ENCODE data around the gene GALNT17.

Gene GALNT17

DNA sequence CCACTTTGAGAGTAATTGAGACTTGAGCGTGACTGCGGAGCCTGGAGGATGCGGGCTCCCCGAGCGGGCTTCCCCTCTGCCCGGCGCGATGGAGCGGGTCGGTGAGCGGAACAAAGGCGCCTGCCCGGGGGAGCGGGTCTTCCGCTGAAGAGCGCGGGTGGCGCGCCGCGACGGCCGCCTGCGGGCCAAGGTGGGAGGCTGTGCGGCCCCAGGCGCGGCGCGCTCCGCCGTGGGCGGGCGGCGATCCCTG lies at the start of gene GALNT17:
TSS of gene GALNT17 (plus strand) at position 18 of the 250 bp plus-strand sequence.
- no peak for DNase-seq (ENCODE audit: low spot score)

DNA sequence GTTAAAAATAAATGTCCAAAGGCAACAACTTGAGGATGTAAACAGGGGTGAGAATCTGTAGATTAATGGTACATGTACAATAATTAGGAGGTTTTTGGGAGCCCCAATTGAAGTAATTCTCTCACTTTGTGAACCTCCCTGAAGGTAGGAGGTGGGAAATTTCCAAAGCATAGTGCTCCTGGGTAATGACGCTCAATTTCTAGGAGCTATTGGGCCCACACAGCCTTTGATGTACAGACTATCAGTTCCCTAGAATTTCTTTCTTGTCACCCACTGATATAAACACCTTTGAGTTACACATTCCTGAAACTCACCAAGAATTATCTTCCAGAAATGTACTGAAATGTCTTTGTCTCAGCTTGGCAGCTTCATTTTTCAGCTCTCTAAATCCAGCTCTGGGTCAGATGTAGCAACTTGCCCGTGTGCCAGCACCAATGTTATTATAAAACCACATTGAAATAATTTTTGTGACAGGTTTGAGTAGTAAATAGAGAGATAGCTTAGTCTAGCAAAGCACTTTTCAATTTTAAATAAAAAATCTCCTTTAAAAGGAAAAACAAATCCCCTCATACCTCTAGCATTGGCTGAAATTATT lies 36.6 kb upstream of the GALNT17 start:
- DNase-seq (ENCODE audit: low spot score), result no peak

DNA sequence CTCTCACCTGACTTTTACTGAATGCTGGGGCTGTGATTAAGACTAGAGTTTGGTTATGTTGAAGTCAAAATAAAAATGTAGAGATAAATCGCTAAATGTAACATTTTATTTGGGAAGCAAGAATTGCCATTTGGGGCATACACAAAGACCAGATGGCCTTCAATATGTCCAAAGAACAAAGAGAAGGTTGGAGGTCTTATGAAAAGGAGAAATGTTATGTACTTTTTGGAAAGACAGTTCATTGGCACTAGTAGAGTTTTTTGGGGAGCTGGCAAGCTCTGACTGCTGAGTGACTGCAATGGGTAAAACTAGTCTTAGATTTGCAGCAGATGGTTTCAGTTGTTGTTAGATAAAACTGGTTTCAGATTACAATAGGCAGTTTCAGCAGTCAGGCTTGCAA lies 35.6 kb upstream of the GALNT17 start:
- DNase-seq (ENCODE audit: low spot score), result no peak

DNA sequence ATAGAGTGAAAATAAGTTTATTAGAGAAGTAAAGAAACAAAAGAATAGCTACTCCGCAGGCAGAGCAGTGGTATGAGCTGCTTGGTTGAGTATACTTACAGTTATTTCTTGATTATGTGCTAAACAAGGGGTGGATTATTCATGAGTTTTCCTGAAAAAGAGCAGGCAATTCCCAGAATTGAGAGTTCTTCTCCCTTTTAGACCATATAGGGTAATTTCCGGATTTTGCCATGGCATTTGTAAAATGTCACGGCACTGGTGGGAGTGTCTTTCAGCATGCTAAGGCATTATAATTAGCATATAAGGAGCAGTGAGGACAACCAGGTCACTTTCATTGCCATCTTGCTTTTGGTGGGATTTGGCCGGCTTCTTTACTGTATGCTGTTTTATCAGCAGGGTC lies 25.7 kb upstream of the GALNT17 start:
- no peak for DNase-seq (ENCODE audit: low spot score)

DNA sequence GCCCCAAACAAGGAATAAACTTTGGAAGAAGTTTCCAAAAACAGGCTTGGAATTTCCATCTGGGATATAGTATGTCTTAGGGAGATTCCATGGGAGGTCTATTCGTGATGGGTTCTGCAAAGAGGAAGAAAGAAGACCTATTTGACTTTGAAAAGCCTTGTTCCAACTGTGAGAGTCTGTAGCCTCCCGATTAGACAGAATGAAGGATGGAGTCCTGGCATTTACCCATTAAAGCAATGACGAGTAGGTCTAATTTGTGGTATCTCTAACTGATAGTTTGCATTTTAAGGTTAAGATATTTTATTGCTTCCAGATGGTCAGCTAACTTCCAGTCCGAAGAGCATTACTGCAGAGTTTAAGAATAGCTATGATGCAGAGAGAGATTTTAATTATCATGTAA lies 19.5 kb upstream of the GALNT17 start:
- no peak for DNase-seq (ENCODE audit: low spot score)

DNA sequence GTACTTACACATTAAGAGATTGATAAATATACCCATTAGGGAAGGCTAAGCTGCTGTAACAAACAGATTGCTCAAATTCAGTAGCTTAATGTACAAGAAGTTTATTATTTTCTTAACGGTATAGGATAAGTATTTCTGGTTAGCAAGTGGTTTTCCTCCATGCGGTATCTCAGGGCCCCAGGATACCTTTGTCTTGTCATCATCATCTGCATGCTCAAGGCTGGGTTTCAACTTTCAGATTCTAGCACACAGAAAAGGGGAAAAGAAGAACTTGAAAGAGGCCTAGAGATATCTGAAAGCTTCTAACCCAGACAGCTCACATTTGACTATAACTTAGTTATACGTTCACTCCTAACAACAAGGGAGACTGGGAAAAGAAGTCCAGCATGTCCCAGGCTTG lies 11.8 kb upstream of the GALNT17 start:
- no peak for DNase-seq (ENCODE audit: low spot score)

DNA sequence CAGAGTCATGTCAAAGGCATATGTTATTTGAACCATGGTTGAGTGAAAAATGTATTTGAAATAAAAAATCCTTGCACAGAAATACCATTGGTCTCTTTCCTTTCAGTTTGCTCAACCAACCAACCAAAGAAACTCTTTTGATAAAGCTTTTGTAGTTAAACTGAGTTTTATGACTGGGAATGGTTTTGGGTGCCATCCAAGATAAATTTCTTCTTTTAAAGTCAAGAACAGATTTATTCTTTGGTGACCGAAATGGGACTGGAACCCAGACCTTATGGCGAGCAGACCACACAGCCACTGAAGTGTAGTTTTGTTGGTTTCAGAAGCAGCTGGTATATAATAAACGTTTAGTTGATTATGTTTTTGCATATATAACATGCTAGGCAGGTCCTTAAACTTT lies 2.8 kb upstream of the GALNT17 start:
- no peak for DNase-seq (ENCODE audit: low spot score)

DNA sequence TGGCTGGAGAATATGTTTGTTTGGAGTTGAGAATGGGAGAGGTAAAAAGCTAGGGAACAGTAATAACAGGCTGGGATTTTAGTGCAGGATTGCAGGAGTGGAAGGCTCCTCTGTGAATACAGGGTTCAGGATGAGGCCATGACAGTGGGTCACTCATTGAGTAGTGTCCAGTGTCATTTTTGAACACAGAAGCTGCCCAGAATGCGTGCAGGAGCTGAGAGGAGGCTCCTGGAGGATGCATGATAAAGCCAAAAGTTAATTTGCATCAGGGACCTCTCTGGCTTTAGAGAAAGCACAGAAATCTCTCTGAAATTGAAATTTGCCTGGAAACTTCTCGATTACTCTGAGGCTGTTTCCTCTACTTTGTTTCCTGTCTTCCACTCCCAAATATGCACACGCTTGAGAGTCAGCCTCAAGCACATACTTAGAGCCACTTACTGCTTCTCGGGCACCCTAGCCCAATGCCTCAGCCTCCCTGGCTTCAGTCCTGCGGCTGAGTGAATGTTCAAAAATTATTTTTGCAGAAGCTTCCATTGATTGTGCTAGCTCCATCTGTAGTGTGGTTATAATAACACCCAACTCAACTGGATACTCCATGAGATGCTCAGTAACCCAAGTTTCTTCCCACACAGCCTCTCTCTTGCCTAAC lies 1.8 kb upstream of the GALNT17 start:
- no peak for DNase-seq (ENCODE audit: low spot score)

DNA sequence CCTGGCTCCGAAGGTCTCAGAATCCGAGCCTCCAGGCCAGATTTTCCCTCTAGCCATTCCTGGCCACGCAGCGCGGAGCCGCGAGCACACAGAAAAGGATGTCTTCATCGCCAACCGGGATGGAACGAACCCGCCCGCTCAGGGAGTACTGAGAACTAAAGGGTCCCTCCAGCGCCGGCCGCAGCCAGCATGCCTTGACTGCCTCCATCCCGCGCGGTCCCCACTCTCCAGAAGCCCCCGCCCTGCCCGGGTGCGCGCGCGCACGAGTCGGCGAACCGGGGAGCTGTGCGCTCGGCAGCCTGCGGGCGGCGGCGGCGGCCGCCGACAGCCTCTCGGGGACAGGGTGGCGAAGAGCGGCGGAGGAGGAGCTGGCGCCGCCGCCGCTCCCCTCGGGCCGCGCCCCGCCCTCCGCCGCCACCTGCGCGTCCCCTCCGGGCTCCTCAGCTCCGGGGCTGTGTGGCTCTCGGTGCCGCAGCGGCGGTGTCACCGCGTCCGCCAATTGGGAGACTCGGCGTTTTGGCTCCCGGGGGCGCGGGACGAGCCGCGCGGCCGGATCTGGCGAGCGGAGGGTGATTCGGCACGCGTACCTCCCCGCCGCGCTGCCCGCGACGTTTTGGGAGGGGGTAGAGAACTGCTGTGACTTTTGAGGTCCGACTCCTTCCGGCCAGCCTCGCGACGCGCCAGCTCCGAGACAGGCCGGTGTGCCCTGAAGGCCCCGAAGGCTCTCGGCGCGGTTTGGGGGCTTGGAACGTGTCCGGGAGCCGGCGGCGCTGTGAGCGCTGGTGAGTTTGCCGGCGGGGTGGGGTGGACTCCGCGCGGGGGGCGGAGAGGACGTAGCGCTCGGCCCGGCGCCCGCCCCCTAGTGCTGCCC lies 453 bp upstream of the GALNT17 start:
- no peak for DNase-seq (ENCODE audit: low spot score)

DNA sequence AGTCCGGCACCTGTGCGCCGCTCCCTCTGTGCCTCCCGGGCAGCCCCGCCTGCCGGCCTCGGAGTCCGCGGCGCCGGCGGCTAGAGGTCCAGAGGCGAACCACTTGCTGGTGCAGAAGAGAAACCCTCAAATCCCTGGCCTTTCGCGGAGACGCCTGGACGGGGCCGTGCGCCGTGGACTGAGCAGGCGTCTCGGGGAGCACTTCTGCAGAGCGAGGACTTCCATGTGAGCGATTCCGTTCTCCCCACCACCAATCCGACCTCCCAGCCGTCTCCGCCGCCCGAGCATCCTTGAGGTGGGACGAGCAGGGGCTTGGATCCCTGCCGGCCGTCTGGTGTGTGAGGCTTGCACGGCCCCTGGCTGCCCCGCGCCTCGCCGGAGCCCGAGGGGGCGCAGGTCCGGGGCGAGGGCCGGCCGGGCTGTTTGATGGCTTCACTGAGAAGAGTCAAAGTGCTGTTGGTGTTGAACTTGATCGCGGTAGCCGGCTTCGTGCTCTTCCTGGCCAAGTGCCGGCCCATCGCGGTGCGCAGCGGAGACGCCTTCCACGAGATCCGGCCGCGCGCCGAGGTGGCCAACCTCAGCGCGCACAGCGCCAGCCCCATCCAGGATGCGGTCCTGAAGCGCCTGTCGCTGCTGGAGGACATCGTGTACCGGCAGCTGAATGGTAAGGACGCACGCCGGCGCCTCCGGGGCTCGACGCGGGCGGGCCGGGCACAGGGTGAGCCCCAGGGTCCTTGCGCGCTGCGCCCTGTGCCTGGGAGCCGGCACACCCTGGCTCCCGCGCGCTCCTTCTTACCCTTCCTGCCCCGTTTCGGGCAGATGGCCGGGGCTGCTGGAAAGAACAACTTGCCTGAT lies 660 bp downstream of the GALNT17 start:
- DNase-seq (ENCODE audit: low spot score), result no peak

DNA sequence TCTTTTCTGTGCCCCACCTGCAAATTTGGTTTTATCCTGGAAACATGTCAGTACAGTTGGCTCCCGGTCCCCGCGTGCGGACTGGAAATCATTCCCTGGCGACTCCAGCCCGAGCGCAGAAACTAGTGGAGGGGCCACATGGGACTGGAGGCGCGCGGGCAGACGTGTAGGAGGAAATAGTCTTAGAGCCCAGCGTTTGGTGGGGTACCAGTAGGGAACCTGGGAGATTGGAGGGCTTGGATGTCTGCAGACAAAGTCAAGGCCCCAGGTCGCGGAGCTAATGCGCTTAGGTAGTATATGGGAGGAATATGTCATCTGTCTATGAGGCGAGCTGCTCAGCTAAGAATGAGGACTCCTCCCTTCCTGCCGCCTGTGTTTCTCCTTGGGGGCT lies 1.3 kb downstream of the GALNT17 start:
- no peak for DNase-seq (ENCODE audit: low spot score)

DNA sequence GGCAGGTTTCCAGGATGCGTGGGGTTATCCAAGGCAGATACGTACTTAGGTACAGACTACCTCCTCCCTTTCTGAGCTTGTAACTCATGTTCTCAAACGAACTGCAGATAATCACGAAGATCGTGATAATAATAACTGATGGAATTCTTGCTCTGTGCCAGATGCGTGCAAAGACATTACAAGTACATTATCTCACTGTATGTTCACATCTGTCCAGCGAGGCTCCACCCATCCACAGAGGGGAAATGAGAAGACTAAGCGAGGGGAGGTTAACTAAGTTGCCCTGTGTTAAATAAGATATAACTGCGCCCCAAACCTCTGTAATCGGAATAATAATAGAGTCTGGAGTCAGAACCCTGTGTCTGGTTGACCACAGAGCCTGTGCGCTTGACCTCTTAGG lies 1.9 kb downstream of the GALNT17 start:
- DNase-seq (ENCODE audit: low spot score), result no peak

DNA sequence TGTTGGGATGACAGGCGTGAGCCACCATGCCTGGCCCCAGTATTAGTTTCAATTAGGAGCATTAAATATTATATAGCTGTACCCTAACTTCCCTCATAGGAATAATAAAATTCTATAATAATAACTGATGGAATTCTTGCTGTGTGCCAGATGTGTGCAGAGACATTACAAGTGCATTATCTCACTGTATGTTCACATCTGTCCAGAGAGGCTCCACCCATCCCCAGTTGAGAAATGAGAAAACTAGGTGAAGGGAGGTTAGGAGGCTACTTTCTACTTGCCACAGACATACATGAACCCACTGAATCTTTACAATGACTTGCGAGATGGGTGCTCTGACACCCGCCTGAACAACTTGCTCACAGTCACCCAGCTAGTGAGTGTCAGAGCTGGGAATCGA lies 3.2 kb downstream of the GALNT17 start:
- DNase-seq (ENCODE audit: low spot score), result no peak

DNA sequence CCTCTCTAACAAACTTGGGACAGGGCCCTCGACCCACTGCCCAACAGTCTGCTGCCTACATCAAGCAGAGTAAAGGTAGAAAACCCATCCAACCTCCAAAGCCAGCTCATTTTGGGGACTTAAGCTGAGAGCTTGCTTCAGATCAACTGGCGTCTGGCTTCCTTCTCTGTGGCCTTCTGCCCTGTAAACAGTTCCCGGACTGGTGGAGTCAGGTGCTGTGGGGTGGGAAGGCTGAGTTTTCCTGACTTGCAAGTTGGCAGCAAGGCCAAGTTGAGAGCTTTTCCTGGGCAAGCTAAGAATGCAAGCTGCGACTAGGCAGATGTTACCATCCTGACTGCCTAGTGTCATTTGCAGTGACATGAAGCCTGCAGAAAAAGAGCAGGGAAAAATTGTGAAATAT lies 3.7 kb downstream of the GALNT17 start:
- DNase-seq (ENCODE audit: low spot score), result no peak

DNA sequence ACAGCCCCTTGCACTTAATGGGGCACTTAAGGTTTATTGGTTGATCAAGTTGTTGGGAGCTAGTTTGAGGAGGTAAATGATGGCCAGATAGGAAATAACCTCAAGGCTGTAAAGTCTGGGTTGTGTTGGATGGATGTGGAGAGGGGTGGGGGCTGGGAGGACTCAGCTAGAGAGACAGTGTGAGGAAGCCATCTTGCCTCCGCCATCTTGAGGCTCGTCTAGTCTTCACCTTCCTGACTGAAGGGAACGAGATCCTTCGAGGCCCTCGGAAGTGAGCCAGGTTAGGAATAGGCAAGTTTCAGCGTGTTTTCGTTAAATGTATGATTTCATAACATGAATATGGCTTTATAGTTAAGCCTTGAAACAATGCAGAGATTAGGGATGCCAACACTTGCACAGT lies 5.5 kb downstream of the GALNT17 start:
- no peak for DNase-seq (ENCODE audit: low spot score)

DNA sequence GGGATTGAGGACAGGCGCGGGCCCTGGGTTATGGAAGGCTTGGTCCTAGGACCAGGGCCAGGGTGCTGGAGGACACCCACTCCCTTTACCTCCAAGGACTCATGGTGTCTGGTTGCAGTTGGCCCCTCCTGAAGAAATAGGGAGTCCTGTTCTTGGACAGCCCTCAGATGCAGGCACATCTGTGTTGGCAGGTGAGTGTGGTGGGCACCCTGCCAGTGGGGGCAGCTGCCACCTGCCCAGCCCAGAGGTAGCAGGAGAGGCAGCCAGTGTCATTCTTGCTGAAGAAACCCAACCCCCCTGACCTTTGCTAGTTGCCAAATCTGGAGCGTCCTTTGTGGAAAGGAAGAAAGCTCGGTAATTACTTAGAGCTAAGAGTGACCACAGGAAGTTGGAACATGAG lies 8.3 kb downstream of the GALNT17 start:
- no peak for DNase-seq (ENCODE audit: low spot score)

DNA sequence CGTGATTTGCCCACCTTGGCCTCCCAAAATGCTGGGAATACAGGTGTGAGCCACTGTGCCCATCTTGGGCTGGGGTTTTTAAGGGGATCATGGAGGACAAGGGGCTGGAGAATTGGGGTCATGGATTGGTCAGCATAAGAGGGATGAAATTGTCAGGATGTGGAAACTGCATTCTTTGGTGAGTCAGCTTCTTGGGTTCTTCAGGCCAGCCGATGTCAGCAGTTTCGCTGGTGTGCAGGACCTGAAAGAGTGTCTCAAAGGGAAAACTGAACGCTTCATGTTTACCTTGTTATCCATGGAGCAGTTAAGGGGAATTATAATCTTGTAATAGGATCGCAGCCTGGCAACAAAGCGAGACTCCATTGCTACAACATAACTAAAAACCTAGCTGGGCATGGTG lies 13.0 kb downstream of the GALNT17 start:
- DNase-seq (ENCODE audit: low spot score), result no peak

DNA sequence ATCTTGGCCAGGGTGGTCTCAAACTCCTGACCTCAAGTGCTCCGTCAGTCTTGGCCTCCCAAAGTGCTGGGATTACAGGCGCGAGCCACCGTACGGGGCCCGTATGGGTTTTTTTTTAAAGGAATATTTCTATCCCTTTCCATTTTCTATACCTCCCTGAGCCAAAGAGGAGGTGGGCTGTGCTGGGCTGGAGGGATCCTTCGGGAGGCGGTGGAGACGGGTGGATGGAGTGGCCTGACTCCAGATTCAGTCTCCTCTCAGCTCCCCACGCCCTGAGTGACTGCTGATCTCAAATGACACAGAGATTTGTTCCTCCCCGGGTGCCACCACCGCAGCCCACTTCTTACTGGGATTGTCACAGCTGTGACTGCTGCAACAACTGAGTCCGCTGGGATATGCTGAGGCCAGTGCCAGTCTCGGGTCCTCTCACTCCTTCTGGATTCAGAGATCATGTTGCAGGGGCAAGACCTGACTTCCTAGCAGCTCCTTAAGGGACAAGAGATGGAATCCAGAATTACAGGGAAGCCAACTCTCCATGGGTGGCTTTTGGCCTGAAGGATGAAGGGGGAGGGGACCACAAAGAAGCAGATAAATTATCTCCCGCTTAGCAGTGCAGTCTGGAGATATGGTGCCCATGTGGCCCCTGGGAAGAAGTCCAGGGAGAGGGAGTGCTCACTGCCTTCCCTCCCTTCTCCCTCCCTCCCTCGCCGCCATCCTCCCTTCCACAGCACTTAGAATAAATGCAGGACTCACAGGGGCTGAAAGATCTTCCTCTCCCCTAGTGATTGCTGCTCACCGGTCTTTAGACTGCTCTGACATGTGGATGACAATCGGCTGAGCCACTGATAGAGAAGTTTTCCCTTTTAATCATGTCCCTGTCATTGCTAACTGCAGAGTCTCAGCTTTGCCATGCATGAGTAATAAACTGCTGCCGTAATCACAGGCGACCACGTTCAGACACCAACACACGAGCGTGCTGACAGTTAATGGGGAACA lies 14.3 kb downstream of the GALNT17 start:
- no peak for DNase-seq (ENCODE audit: low spot score)

DNA sequence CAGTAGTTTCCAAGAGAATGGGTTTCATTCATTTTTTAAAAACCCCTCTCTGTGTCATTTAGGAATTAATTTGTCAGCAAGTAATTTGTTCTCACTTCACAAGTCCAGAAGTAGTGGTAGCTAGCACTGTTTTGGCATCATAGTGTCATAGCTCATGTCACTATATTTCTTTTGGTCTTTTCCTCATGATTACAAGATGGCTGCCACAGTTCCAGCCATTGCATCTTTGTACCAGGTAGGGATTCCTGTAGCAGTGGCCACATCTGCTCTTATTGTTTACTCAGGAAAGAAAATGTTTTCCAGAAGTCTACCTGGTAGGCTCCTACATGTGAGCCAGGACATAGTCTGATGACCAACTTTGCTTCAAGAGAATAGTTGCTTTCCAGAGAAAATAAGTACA lies 16.2 kb downstream of the GALNT17 start:
- no peak for DNase-seq (ENCODE audit: low spot score)

DNA sequence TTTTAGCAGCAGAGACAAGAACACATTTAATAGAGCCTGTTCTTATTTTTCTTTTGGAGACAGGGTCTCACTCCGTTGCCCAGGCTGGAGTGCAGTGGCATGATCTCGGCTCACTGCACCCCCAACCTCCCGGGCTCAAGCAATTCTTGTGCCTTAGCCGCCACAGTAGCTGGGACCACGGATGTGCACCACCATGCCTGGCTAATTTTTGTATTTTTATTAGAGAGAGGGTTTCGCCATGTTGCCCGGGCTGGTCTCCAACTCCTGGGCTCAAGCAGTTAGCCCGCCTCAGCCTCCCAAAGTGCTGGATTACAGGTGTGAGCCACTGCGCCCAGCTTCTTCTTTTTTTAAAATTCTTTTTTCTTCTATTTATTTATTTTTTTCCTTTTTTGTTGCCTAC lies 23.3 kb downstream of the GALNT17 start:
- no peak for DNase-seq (ENCODE audit: low spot score)

DNA sequence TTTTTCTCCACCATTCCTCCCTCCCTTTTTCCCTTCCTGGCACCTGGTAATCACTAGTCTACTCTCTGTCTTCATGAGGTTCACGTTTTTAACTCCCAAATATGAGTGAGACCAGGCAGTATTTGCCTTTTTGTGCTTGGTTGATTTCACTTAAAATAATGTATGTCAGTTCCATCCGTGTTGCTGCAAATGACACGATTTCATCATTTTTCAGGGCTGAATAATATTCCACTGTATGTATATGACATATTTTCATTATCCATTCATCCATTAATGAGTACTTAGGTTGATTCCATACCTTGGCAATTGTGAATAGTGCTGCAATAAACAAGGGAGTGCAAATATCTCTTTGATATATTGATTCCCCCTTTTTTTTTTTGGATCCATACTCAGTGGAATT lies 25.8 kb downstream of the GALNT17 start:
- DNase-seq (ENCODE audit: low spot score), result no peak

DNA sequence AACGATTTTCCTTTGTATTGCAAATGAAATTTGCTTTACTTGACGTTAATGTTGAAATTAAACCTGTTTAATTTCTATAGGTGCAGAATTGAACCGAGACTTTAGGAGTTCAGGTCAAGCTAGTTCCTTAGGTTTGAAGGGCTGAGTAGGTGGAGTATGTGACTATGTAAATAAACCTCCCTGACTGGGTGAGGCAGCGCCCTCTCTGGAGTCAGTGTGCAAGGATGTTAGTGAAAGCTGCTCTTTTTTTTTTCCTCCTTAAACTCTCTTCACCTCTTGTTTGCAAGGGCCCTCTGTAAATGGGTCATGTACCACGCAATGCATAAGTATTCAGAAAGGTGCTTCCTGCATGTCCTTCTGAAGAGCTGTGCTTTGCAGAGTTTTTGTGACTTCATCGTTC lies 33.8 kb downstream of the GALNT17 start:
- no peak for DNase-seq (ENCODE audit: low spot score)
